Measurements from ENCODE around the gene PRR15.

The PRR15 gene

GRCh38 chr7:29562307-29562706, 1.3 kb upstream of the PRR15 start:
- no peak for ATAC-seq
- H3K27me3 Mint-ChIP-seq: peaks cover 84% of the 10 kb centered on the region
- peaks cover 21% of the 10 kb centered on the region for H3K4me1 Mint-ChIP-seq
- no peak overlapping the region for H3K27ac Mint-ChIP-seq
- H3K36me3 Mint-ChIP-seq: no peaks in the 10 kb centered on the region
- H3K4me3 Mint-ChIP-seq: no peak overlapping the region
- H3K9me3 Mint-ChIP-seq: peaks cover 3% of the 10 kb centered on the region

DNA sequence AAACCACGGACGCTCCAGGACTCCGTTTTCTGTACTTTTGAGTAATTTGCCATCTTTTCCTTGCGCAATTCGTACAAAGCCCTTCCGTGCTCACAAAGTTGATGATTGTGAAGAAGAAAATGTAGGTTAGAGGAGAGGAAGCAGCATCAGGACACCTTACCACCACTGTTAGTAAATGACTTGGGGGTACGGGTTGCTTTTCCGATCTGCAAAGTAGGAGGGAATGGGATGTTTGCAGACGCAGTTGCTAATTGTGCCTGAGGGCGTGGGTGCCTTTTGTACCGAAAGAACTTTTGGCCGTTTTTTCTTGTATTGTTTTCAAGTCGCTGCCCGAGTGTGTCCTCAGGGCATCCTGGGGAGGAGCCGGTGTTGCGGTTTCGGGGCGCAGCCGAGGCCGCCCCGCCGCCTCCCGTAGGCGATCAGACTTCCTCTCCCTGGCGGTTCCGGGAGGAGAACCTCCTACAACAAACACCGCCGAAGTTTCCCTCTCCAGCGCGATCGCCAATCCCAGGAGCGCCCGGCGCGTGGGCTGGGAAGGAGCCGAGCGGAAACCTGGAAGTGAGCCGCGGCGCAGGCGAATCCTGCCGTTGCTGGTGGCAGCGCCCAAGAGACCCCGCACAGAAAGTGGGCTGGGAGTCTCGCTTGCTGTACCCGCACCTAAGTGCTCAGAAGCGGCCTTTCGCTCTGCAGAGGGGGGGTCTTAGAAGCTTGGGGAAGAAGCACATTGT, 1.0 kb downstream of the PRR15 start:
- no peaks in the 10 kb centered on the region for H3K36me3 Mint-ChIP-seq
- peaks cover 21% of the 10 kb centered on the region for H3K4me1 Mint-ChIP-seq
- H3K27ac Mint-ChIP-seq: no peak overlapping the region
- no peak for ATAC-seq
- H3K9me3 Mint-ChIP-seq: peaks cover 3% of the 10 kb centered on the region
- H3K27me3 Mint-ChIP-seq: peaks cover 93% of the 10 kb centered on the region
- H3K4me3 Mint-ChIP-seq: peak overlapping the region; percentile 71

GRCh38 chr7:29565224-29565630, 1.6 kb downstream of the PRR15 start:
- H3K4me1 Mint-ChIP-seq: peaks cover 21% of the 10 kb centered on the region
- H3K9me3 Mint-ChIP-seq: peaks cover 3% of the 10 kb centered on the region

GRCh38 chr7:29565634-29565981, 2.0 kb downstream of the PRR15 start:
- Mint-ChIP-seq H3K4me3 (no peak overlapping the region), H3K4me1 (peaks cover 21% of the 10 kb centered on the region), H3K9me3 (peaks cover 3% of the 10 kb centered on the region), H3K27me3 (peaks cover 93% of the 10 kb centered on the region), H3K27ac (no peak overlapping the region), H3K36me3 (no peaks in the 10 kb centered on the region)
- ATAC-seq: no peak

More at GRCh38 chr7:29565224-29565630, 1.6 kb downstream of the PRR15 start:
- peak overlapping the region; percentile 71 for H3K4me3 Mint-ChIP-seq
- H3K27me3 Mint-ChIP-seq: peaks cover 93% of the 10 kb centered on the region
- H3K27ac Mint-ChIP-seq: no peak overlapping the region
- H3K36me3 Mint-ChIP-seq: no peaks in the 10 kb centered on the region
- ATAC-seq: no peak

GRCh38 chr7:29565982-29566746, 2.5 kb downstream of the PRR15 start:
- H3K4me3 Mint-ChIP-seq: peak overlapping the region; percentile 67

DNA sequence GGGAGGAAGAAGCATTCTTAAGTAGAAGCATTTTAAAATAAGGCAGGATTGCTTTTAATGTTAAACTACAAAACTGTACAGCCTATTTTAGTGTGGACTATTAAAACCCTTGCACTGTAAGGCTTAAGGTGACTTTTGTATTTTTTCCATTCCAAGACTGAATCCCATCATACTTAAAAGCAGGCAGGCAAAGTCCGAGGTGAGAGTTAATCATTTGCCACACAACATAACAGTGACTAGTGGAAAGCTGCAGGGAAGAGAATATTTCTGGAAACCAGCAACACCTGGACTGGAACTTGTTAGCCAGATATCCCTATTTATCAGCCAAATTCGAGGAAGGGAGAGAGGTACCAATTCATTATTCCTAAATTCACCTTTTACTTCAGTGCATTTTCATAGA, 3.5 kb downstream of the PRR15 start:
- Mint-ChIP-seq H3K4me3 (no peak overlapping the region), H3K36me3 (no peaks in the 10 kb centered on the region), H3K27me3 (peaks cover 81% of the 10 kb centered on the region), H3K27ac (no peak overlapping the region), H3K9me3 (no peaks in the 10 kb centered on the region), H3K4me1 (peaks cover 21% of the 10 kb centered on the region)
- no peak for ATAC-seq

More at GRCh38 chr7:29565982-29566746, 2.5 kb downstream of the PRR15 start:
- ATAC-seq: no peak
- Mint-ChIP-seq H3K4me1 (peaks cover 21% of the 10 kb centered on the region), H3K27ac (no peak overlapping the region), H3K9me3 (peaks cover 3% of the 10 kb centered on the region), H3K27me3 (peaks cover 91% of the 10 kb centered on the region), H3K36me3 (no peaks in the 10 kb centered on the region)

GRCh38 chr7:29569648-29570047, 6.0 kb downstream of the PRR15 start:
- peaks cover 77% of the 10 kb centered on the region for H3K27me3 Mint-ChIP-seq
- no peaks in the 10 kb centered on the region for H3K36me3 Mint-ChIP-seq
- no peak for ATAC-seq
- no peak overlapping the region for H3K27ac Mint-ChIP-seq
- H3K9me3 Mint-ChIP-seq: peaks cover 2% of the 10 kb centered on the region
- no peak overlapping the region for H3K4me3 Mint-ChIP-seq
- peaks cover 15% of the 10 kb centered on the region for H3K4me1 Mint-ChIP-seq

DNA sequence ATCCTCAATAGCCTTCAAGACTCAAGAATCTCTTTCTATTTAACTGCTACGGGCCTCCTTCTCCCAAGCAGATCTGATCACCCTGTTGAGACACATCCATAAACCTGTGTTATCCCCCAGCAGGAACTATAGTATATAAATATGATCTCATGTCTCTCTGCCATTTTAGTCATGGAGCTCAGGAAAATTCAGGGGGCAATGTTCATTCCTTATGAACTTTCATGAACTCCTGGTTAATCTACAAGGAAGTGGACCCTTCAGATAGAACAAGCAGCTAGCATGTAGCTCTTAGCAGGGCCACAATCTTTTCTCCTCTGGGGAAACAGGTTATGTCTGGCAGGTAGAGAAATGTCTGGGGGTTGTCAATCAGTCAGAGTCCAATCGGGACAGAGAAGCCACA, 8.9 kb downstream of the PRR15 start:
- Mint-ChIP-seq H3K4me3 (no peak overlapping the region), H3K9me3 (peaks cover 11% of the 10 kb centered on the region), H3K27ac (no peak overlapping the region), H3K27me3 (peaks cover 55% of the 10 kb centered on the region), H3K4me1 (no peaks in the 10 kb centered on the region), H3K36me3 (no peaks in the 10 kb centered on the region)
- no peak for ATAC-seq

DNA sequence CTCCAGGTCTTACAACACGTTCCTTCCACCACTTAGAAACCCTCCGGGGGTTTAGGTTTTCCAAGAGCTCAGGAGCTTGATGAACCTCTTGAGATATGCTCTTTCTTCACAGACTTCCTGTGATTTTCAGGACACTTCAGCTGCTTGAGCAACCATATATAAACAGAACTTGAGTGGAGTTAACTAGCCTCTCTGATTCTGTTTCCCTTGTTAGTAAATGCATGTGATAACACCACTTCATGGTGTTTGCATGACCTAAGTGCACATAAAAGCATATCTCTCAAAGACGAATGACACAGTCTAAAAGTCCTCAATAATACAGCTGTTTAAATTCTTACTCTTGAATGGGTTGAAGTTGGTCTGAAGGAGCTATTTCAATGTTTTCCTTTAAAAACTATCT, 9.9 kb downstream of the PRR15 start:
- Mint-ChIP-seq H3K4me3 (no peak overlapping the region), H3K27ac (no peak overlapping the region), H3K9me3 (peaks cover 14% of the 10 kb centered on the region), H3K36me3 (no peaks in the 10 kb centered on the region), H3K27me3 (peaks cover 47% of the 10 kb centered on the region), H3K4me1 (no peaks in the 10 kb centered on the region)
- ATAC-seq: no peak

DNA sequence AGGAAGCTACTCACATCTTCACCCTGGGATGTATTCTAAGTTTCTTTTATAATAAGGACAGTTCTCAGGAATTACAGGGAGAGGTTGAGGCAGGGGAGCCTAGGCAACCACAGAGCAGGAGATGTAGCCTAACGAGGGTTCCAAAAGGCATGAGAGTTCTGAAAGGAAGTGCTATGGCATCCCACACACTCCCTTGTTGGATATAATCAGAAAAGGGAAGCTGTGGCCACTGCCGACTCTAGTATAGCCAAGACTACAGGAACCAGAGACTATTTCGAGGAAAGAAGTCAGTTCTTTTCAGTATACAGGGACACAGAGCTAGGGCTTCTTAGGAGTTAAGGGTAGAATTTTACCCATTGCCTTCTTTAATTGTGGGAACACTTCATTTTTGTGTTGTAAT, 11.0 kb downstream of the PRR15 start:
- H3K4me1 Mint-ChIP-seq: no peaks in the 10 kb centered on the region
- no peak for ATAC-seq
- H3K27me3 Mint-ChIP-seq: peaks cover 36% of the 10 kb centered on the region
- no peak overlapping the region for H3K4me3 Mint-ChIP-seq
- no peaks in the 10 kb centered on the region for H3K36me3 Mint-ChIP-seq
- H3K9me3 Mint-ChIP-seq: peaks cover 14% of the 10 kb centered on the region
- no peak overlapping the region for H3K27ac Mint-ChIP-seq

DNA sequence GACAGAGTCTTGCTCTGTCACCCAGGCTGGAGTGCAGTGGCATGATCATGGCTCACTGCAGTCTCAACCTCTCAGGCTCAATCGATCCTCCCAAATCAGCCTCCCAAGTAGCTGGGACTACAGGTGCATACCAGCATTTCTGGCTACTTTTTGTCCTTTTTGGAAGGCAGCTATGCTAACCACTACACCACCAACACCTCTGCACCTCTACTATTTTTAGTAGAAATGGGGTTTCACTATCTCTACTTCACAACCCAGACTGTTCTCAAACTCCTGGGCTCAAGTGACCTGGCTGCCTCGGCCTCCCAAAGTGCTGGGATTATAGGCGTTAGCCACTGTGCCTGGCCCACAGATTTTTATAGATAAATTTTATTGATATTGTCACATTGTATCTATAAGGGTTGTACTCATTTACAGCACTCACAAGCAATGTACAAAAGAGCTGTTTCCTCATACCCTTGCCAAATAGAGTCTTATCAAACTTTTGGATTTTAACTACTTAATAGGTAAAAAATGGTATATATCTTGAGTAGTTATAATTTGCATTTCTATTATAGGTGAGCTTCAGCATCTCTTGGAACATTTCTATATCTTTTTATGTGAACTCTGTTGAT, 23.7 kb downstream of the PRR15 start:
- no peaks in the 10 kb centered on the region for H3K9me3 Mint-ChIP-seq
- H3K27me3 Mint-ChIP-seq: no peaks in the 10 kb centered on the region
- no peak overlapping the region for H3K27ac Mint-ChIP-seq
- no peak for ATAC-seq
- no peak overlapping the region for H3K4me3 Mint-ChIP-seq
- no peaks in the 10 kb centered on the region for H3K36me3 Mint-ChIP-seq
- peaks cover 10% of the 10 kb centered on the region for H3K4me1 Mint-ChIP-seq

DNA sequence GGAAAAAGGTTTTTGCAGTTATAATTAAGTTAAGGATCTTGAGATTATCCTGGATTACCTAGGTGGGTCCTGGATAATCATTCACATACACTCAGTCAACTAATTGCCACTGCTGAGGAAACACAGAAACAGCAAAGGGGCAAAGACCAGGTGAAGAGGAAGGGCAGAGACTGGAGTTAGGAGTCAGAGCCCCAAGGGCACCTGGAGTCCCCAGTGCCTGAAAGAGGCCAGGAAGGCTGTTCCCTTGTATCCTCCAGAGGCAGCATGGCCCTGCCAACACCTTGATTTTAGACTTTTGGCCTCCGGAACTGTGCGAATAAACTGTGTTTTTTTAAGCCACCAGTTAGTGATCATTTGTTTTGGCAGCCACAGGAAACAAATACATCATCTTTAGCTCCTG, 24.6 kb downstream of the PRR15 start:
- Mint-ChIP-seq H3K4me3 (no peak overlapping the region), H3K36me3 (no peaks in the 10 kb centered on the region), H3K9me3 (no peaks in the 10 kb centered on the region), H3K27ac (no peak overlapping the region), H3K27me3 (no peaks in the 10 kb centered on the region), H3K4me1 (peaks cover 10% of the 10 kb centered on the region)
- ATAC-seq: no peak

GRCh38 chr7:29588900-29589696, 25.5 kb downstream of the PRR15 start:
- peaks cover 10% of the 10 kb centered on the region for H3K4me1 Mint-ChIP-seq
- peak overlapping the region; percentile 54 for H3K27ac Mint-ChIP-seq
- no peaks in the 10 kb centered on the region for H3K27me3 Mint-ChIP-seq
- peak overlapping the region; percentile 45 for H3K4me3 Mint-ChIP-seq
- ATAC-seq: no peak
- no peaks in the 10 kb centered on the region for H3K9me3 Mint-ChIP-seq
- no peaks in the 10 kb centered on the region for H3K36me3 Mint-ChIP-seq

GRCh38 chr7:29592866-29593265, 29.2 kb downstream of the PRR15 start:
- no peaks in the 10 kb centered on the region for H3K36me3 Mint-ChIP-seq
- no peak for ATAC-seq
- no peaks in the 10 kb centered on the region for H3K27me3 Mint-ChIP-seq
- H3K27ac Mint-ChIP-seq: no peak overlapping the region
- no peak overlapping the region for H3K4me3 Mint-ChIP-seq
- H3K4me1 Mint-ChIP-seq: peaks cover 10% of the 10 kb centered on the region
- no peaks in the 10 kb centered on the region for H3K9me3 Mint-ChIP-seq

- no peaks in the 10 kb centered on the region for H3K36me3 Mint-ChIP-seq
- no peak overlapping the region for H3K27ac Mint-ChIP-seq
- no peaks in the 10 kb centered on the region for H3K27me3 Mint-ChIP-seq
- ATAC-seq: no peak
- H3K9me3 Mint-ChIP-seq: no peaks in the 10 kb centered on the region
- no peak overlapping the region for H3K4me3 Mint-ChIP-seq
- peaks cover 8% of the 10 kb centered on the region for H3K4me1 Mint-ChIP-seq
These were observed 29.8 kb downstream of the PRR15 start for GRCh38 chr7:29593459-29593858.
